Measurements from ENCODE around the gene ERP44.
"Not testable (repeated sequence)": the region's sequence is repeated elsewhere in the genome, so short reads cannot be mapped to it uniquely, and the experiment has no call there.

Gene ERP44

GRCh38 chr9:100088202-100088601, 10.6 kb downstream of the ERP44 start:
- DNase-seq (ENCODE audit: low read depth) = no peak
- no peak overlapping the region for H3K4me3 ChIP-seq (ENCODE audit: low read length)
- TF ChIP-seq CTCF (conservative IDR thresholded peaks at IDR 0.05; ENCODE audit: low read depth, low read length) = no peak

- no peak overlapping the region for H3K4me3 ChIP-seq (ENCODE audit: low read length)
- no peak for TF ChIP-seq CTCF (conservative IDR thresholded peaks at IDR 0.05; ENCODE audit: low read depth, low read length)
- DNase-seq (ENCODE audit: low read depth) = no peak
Observed at GRCh38 chr9:100087218-100087617, 11.6 kb downstream of the ERP44 start.

- H3K4me3 ChIP-seq (ENCODE audit: low read length) = no peak overlapping the region
- no peak for DNase-seq (ENCODE audit: low read depth)
- TF ChIP-seq CTCF (conservative IDR thresholded peaks at IDR 0.05; ENCODE audit: low read depth, low read length) = no peak
Observed at GRCh38 chr9:100086097-100086635, 12.6 kb downstream of the ERP44 start.

GRCh38 chr9:100084734-100085133, 14.1 kb downstream of the ERP44 start:
- TF ChIP-seq CTCF (conservative IDR thresholded peaks at IDR 0.05; ENCODE audit: low read depth, low read length) = no peak
- no peak for DNase-seq (ENCODE audit: low read depth)
- H3K4me3 ChIP-seq (ENCODE audit: low read length) = no peak overlapping the region

- DNase-seq (ENCODE audit: low read depth) = no peak
- no peak overlapping the region for H3K4me3 ChIP-seq (ENCODE audit: low read length)
- no peak for TF ChIP-seq CTCF (conservative IDR thresholded peaks at IDR 0.05; ENCODE audit: low read depth, low read length)
Observed at GRCh38 chr9:100084128-100084453, 14.7 kb downstream of the ERP44 start.

- H3K4me3 ChIP-seq (ENCODE audit: low read length) = no peak overlapping the region
- no peak for TF ChIP-seq CTCF (conservative IDR thresholded peaks at IDR 0.05; ENCODE audit: low read depth, low read length)
- DNase-seq (ENCODE audit: low read depth) = no peak
Observed at GRCh38 chr9:100083448-100084127, 15.2 kb downstream of the ERP44 start.

- TF ChIP-seq CTCF (conservative IDR thresholded peaks at IDR 0.05; ENCODE audit: low read depth, low read length) = no peak
- no peak for DNase-seq (ENCODE audit: low read depth)
- no peak overlapping the region for H3K4me3 ChIP-seq (ENCODE audit: low read length)
Observed at GRCh38 chr9:100082782-100083181, 16.0 kb downstream of the ERP44 start.

- H3K4me3 ChIP-seq (ENCODE audit: low read length); DNase-seq (ENCODE audit: low read depth): not testable (repeated sequence)
Observed at GRCh38 chr9:100076256-100076655, 22.5 kb downstream of the ERP44 start.
